WTC11 (cell line): Measurements from ENCODE around the gene PPP1R11. TPM values are rescaled to one million over a fixed set of nuclear protein-coding genes. Genes with fewer than 3 reads are reported as not detected.

Experiments
- ATAC-seq: fragments of 200-7000 bp; cut with Tn5 transposase; 2 replicates; pipeline ENCODE4 v1.10.0; 2021; ENCODE audit warnings: mild to moderate bottlenecking, moderate library complexity
- CTCF ChIA-PET: fragments of 300-600 bp; sonication (Branson Sonifier 250); formaldehyde crosslinking; loops from one replicate; lab custom pipeline; 2021; ENCODE audit warnings: antibody characterized with exemption; lab: Charles Lee
- POLR2A ChIA-PET: fragments of 350-600 bp; sonication (Branson Sonifier 250); formaldehyde crosslinking; loops from one replicate; lab custom pipeline; 2021; ENCODE audit warnings: antibody characterized with exemption; lab: Charles Lee
- DNase-seq: peaks from one replicate; pipeline ENCODE4 v3.0.0; 2021; ENCODE audit warnings: low spot score
- H3K27ac Mint-ChIP-seq: 2 replicates; pipeline ENCODE4 v1.8.0; 2021; ENCODE audit warnings: mixed read lengths
- H3K27me3 Mint-ChIP-seq: 2 replicates; pipeline ENCODE4 v1.8.0; 2021; ENCODE audit warnings: low read depth, mild to moderate bottlenecking, moderate library complexity, mixed read lengths
- H3K36me3 Mint-ChIP-seq: 2 replicates; pipeline ENCODE4 v1.8.0; 2021; ENCODE audit warnings: mixed read lengths
- H3K4me1 Mint-ChIP-seq: 2 replicates; pipeline ENCODE4 v1.8.0; 2022; ENCODE audit warnings: mixed read lengths
- H3K4me3 Mint-ChIP-seq: 2 replicates; pipeline ENCODE4 v1.8.0; 2021; ENCODE audit warnings: mild to moderate bottlenecking, moderate library complexity, mixed read lengths
- H3K9me3 Mint-ChIP-seq: 2 replicates; pipeline ENCODE4 v1.8.0; 2021; ENCODE audit warnings: mixed read lengths
- ATF3 ChIP-seq: sonication (generic); formaldehyde crosslinking; conservative IDR thresholded peaks from 2 replicates; pipeline ENCODE4 v1.8.1; 2022; ENCODE audit warnings: mild to moderate bottlenecking, missing genetic modification reagents
- E2F4 ChIP-seq: sonication (generic); formaldehyde crosslinking; IDR thresholded peaks from 2 replicates; pipeline ENCODE4 v1.8.1; 2022; ENCODE audit warnings: low read depth, mild to moderate bottlenecking, moderate library complexity, missing genetic modification reagents, borderline replicate concordance
- ESRRA ChIP-seq: sonication (generic); formaldehyde crosslinking; IDR thresholded peaks from 2 replicates; pipeline ENCODE4 v1.8.1; 2022; ENCODE audit warnings: mild to moderate bottlenecking, missing genetic modification reagents, borderline replicate concordance
- FOXP4 ChIP-seq: sonication (generic); formaldehyde crosslinking; IDR thresholded peaks from 2 replicates; pipeline ENCODE4 v1.8.0; 2022; ENCODE audit warnings: mild to moderate bottlenecking, missing genetic modification reagents
- HMGA2 ChIP-seq: fragments of 250-450 bp; sonication (Bioruptor Pico); IDR thresholded peaks from 2 replicates; pipeline ENCODE4 v1.4.0; 2021; ENCODE audit warnings: mild to moderate bottlenecking, moderate library complexity
- IRF1 ChIP-seq: sonication (generic); formaldehyde crosslinking; IDR thresholded peaks from 2 replicates; pipeline ENCODE4 v1.8.0; 2023; ENCODE audit warnings: missing genetic modification reagents
- NFATC4 ChIP-seq: fragments of 250-450 bp; sonication (Bioruptor Pico); IDR thresholded peaks from 2 replicates; pipeline ENCODE4 v1.9.0; 2021; ENCODE audit warnings: mild to moderate bottlenecking
- NFE2L1 ChIP-seq: sonication (generic); formaldehyde crosslinking; IDR thresholded peaks from 2 replicates; pipeline ENCODE4 v1.8.1; 2023; ENCODE audit warnings: missing genetic modification reagents
- PRRX2 ChIP-seq: fragments of 250-450 bp; sonication (Bioruptor Pico); IDR thresholded peaks from 2 replicates; pipeline ENCODE4 v1.8.0; 2021; ENCODE audit warnings: mild to moderate bottlenecking
- RELA ChIP-seq: sonication (generic); formaldehyde crosslinking; IDR thresholded peaks from 2 replicates; pipeline ENCODE4 v1.8.1; 2022; ENCODE audit warnings: missing genetic modification reagents, mild to moderate bottlenecking, borderline replicate concordance
- SMAD3 ChIP-seq: sonication (generic); formaldehyde crosslinking; IDR thresholded peaks from 2 replicates; pipeline ENCODE4 v1.8.0; 2022; ENCODE audit warnings: missing genetic modification reagents, mild to moderate bottlenecking, borderline replicate concordance
- SMAD4 ChIP-seq: sonication (generic); formaldehyde crosslinking; IDR thresholded peaks from 2 replicates; pipeline ENCODE4 v1.8.0; 2022; ENCODE audit warnings: mild to moderate bottlenecking, missing genetic modification reagents
- SOX15 ChIP-seq: fragments of 250-450 bp; sonication (Bioruptor Pico); IDR thresholded peaks from 2 replicates; pipeline ENCODE4 v1.9.0; 2021; ENCODE audit warnings: mild to moderate bottlenecking
- ZNF121 ChIP-seq: sonication (generic); formaldehyde crosslinking; IDR thresholded peaks from 2 replicates; pipeline ENCODE4 v1.8.0; 2023; ENCODE audit warnings: missing genetic modification reagents
- ZNF219 ChIP-seq: sonication (generic); formaldehyde crosslinking; IDR thresholded peaks from 2 replicates; pipeline ENCODE4 v1.8.0; 2023; ENCODE audit warnings: missing genetic modification reagents, mild to moderate bottlenecking, borderline replicate concordance
- ZNF281 ChIP-seq: sonication (generic); formaldehyde crosslinking; IDR thresholded peaks from 2 replicates; pipeline ENCODE4 v1.8.0; 2023; ENCODE audit warnings: mild to moderate bottlenecking, missing genetic modification reagents
- ZNF317 ChIP-seq: sonication (generic); formaldehyde crosslinking; IDR thresholded peaks from 2 replicates; pipeline ENCODE4 v1.8.1; 2023; ENCODE audit warnings: low read depth, mild to moderate bottlenecking, moderate library complexity, missing genetic modification reagents, borderline replicate concordance
- ZNF425 ChIP-seq: fragments of 250-450 bp; sonication (Bioruptor Pico); conservative IDR thresholded peaks from 2 replicates; pipeline ENCODE4 v1.9.0; 2021; ENCODE audit warnings: mild to moderate bottlenecking
- total RNA-seq: library from RNA; stranded (reverse); gene quantifications from 3 replicates; pipeline ENCODE4 v1.2.3, GENCODE V29; 2021
- TF ChIP-seq, protein P1 (sequence below): sonication (generic); formaldehyde crosslinking; IDR thresholded peaks from 2 replicates; pipeline ENCODE4 v1.8.1; 2022; ENCODE audit warnings: low read depth, missing genetic modification reagents, borderline replicate concordance

PPP1R11 gene
- total RNA-seq, 1 experiment from 2014 or later, result 25.0 TPM

DNA sequence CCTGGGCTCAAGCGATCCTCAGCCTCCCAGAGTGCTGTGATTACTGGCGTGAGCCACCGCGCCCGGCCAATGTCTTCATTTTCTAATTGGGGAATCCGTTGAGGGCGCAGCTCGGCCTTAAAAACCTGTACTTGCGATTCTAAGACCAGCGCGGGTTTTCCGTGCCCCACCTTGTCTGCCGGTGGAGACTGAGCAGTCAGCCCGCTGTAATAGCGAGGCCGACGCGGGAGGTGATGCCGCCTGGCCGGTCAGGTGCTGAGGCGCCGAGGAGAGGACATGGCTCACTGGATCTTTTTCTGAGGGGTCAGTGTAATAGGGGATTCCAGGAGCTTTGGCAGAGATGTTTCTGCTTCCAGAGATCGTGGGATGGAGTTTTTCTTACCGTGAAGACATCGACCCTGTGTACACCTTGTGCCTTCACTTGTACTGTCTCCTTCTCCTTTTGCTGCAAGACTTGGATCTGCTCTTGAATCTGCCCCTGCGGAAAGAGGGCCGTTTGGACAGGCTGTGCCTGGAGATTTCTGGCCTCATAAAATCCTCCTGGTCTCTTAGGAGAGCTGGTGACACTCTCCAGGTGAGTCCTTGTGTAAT, 44.4 kb downstream of the PPP1R11 start:
- ChIA-PET CTCF (interaction anchor here (1.4 to 1.6 kb wide), 3 partner anchors 8 to 20 kb away, joined by 5 to 8 read pairs (median 5); no protein-coding TSS in a partner anchor), POLR2A (no interaction called here)
- no peak overlapping the region for H3K4me3 Mint-ChIP-seq
- no peak for ATAC-seq
- no peak for TF ChIP-seq FOXP4
- TF ChIP-seq HMGA2 (CRISPR knock-in tag), result no peak
- TF ChIP-seq NFE2L1 (CRISPR knock-in tag), result no peak
- no peak for TF ChIP-seq E2F4 (CRISPR knock-in tag)
- no peaks in the 10 kb centered on the region for H3K4me1 Mint-ChIP-seq
- no peaks in the 10 kb centered on the region for H3K36me3 Mint-ChIP-seq
- H3K9me3 Mint-ChIP-seq, result no peaks in the 10 kb centered on the region
- H3K27me3 Mint-ChIP-seq, result peaks cover 68% of the 10 kb centered on the region
- H3K27ac Mint-ChIP-seq, result no peak overlapping the region
- DNase-seq, result no peak

GRCh38 chr6:30112402-30112994, 45.5 kb downstream of the PPP1R11 start:
- H3K4me3 Mint-ChIP-seq, result no peak overlapping the region
- DNase-seq (no peak), ATAC-seq (no peak)
- H3K36me3 Mint-ChIP-seq, result no peaks in the 10 kb centered on the region
- ChIA-PET POLR2A (no interaction called here), CTCF (interaction anchor here (1.3 to 1.6 kb wide), 3 partner anchors 9 to 19 kb away, joined by 4 to 8 read pairs (median 5); no protein-coding TSS in a partner anchor)
- H3K27me3 Mint-ChIP-seq, result peaks cover 69% of the 10 kb centered on the region
- no peaks in the 10 kb centered on the region for H3K4me1 Mint-ChIP-seq
- no peak for TF ChIP-seq NFATC4 (CRISPR knock-in tag)
- TF ChIP-seq ZNF121 (CRISPR knock-in tag), result no peak
- no peak for TF ChIP-seq ZNF281
- TF ChIP-seq SOX15 (CRISPR knock-in tag), result no peak
- no peak for TF ChIP-seq SMAD3 (CRISPR knock-in tag)
- no peak for TF ChIP-seq ZNF425 (CRISPR knock-in tag)
- TF ChIP-seq RELA (CRISPR knock-in tag), result no peak
- TF ChIP-seq ZNF219, result no peak
- TF ChIP-seq SMAD4 (CRISPR knock-in tag), result no peak
- no peak for TF ChIP-seq PRRX2 (CRISPR knock-in tag)
- no peak for TF ChIP-seq ESRRA (CRISPR knock-in tag)
- no peak for TF ChIP-seq ZNF317 (CRISPR knock-in tag)
- TF ChIP-seq, protein P1, sequence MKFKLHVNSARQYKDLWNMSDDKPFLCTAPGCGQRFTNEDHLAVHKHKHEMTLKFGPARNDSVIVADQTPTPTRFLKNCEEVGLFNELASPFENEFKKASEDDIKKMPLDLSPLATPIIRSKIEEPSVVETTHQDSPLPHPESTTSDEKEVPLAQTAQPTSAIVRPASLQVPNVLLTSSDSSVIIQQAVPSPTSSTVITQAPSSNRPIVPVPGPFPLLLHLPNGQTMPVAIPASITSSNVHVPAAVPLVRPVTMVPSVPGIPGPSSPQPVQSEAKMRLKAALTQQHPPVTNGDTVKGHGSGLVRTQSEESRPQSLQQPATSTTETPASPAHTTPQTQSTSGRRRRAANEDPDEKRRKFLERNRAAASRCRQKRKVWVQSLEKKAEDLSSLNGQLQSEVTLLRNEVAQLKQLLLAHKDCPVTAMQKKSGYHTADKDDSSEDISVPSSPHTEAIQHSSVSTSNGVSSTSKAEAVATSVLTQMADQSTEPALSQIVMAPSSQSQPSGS (CRISPR knock-in tag), result no peak
- TF ChIP-seq IRF1 (CRISPR knock-in tag), result no peak
- TF ChIP-seq ATF3 (CRISPR knock-in tag), result no peak
- TF ChIP-seq, all 79 proteins: peak for 0
- Mint-ChIP-seq H3K27ac (no peak overlapping the region), H3K9me3 (no peaks in the 10 kb centered on the region)
